ENCODE results near the gene POPDC2. TPM values are rescaled to one million over a fixed set of nuclear protein-coding genes. Genes with fewer than 3 reads are reported as not detected.

POPDC2 gene
- total RNA-seq, 2 experiments from 2014 or later: 1.3 to 2.1 TPM

DNA sequence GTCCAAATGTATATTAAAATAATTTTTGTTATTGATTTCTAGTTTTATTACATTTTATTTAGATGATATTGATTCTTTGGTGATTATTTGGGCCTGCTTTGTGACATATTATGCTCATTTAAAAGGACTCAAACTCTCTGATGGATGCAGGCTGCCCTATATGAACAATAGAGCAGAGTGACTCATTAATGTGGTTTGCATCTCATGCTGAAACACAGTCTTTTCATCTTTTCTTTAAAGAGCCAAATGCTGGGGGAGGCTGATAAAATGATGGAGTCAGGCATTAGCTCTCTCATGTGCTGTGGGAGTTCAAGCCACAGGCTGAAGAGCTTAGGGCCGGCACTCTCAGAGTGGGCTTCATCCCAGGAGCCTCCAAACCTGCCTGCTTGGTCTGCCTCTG lies 55.5 kb downstream of the POPDC2 start:
- H3K4me3 Mint-ChIP-seq: no peak overlapping the region
- H3K27me3 Mint-ChIP-seq: peaks cover 6% of the 10 kb centered on the region
- ATAC-seq (peak; percentile 77), DNase-seq (no peak)
- no peaks in the 10 kb centered on the region for H3K36me3 Mint-ChIP-seq (ENCODE audit: low read depth)
- ChIA-PET CTCF (no interaction called here), POLR2A (no interaction called here)
- TF ChIP-seq, protein P1, sequence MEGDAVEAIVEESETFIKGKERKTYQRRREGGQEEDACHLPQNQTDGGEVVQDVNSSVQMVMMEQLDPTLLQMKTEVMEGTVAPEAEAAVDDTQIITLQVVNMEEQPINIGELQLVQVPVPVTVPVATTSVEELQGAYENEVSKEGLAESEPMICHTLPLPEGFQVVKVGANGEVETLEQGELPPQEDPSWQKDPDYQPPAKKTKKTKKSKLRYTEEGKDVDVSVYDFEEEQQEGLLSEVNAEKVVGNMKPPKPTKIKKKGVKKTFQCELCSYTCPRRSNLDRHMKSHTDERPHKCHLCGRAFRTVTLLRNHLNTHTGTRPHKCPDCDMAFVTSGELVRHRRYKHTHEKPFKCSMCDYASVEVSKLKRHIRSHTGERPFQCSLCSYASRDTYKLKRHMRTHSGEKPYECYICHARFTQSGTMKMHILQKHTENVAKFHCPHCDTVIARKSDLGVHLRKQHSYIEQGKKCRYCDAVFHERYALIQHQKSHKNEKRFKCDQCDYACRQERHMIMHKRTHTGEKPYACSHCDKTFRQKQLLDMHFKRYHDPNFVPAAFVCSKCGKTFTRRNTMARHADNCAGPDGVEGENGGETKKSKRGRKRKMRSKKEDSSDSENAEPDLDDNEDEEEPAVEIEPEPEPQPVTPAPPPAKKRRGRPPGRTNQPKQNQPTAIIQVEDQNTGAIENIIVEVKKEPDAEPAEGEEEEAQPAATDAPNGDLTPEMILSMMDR (IDR thresholded peaks at IDR 0.05): no peak
- intact Hi-C loops (cut with micrococcal nuclease): no loop called here
- no peak overlapping the region for H3K27ac Mint-ChIP-seq
- H3K4me1 Mint-ChIP-seq (ENCODE audit: low read depth): peaks cover 18% of the 10 kb centered on the region
- H3K9me3 Mint-ChIP-seq: no peaks in the 10 kb centered on the region

DNA sequence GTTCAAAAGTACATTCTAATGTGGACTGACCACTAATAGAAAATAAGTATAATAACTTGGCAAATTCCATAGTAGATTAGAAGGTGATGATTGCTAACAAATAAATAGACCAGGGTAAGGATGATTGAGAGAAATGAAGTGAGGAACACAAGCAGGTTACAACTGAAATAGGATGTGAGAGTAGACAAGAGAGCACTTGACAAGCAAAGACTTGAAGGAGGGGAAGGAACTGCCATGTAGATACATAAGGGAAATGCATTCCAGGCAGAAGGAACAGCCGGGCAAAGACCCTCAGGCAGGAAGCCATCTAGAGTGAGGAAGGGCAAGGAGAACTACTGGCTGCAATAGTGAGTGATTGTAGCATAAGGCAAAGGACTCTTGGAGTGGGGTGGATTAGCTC lies 57.7 kb downstream of the POPDC2 start:
- Mint-ChIP-seq H3K9me3 (no peaks in the 10 kb centered on the region), H3K36me3 (ENCODE audit: low read depth) (no peaks in the 10 kb centered on the region), H3K27ac (no peak overlapping the region), H3K27me3 (peaks cover 1% of the 10 kb centered on the region), H3K4me3 (no peak overlapping the region), H3K4me1 (ENCODE audit: low read depth) (peaks cover 27% of the 10 kb centered on the region)
- ATAC-seq: no peak
- CTCF ChIA-PET: no interaction called here
- intact Hi-C loops (cut with micrococcal nuclease): no loop called here
- no peak for DNase-seq
- TF ChIP-seq, protein P1 (IDR thresholded peaks at IDR 0.05): no peak
- POLR2A ChIA-PET: no interaction called here

DNA sequence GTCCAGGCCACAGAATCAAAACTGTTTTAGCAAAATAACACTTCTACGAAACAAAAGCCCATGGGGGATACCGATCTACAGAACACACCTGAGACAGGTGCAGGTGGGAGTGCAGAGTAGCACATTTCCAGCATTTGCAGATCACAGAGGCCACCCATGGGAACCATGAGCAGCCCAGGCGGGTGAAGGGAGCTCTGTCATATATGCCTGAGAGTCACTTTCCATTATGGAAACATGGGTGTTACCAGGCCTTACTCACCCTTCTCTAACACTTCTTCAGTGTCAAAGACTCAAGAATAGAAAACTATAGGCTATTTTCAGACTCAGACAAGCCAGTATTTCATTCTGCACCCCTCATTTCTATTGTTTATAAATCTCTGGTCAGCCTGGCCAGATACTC lies 59.2 kb downstream of the POPDC2 start:
- DNase-seq (peak; percentile 37), ATAC-seq (peak; percentile 60)
- ChIA-PET CTCF (interaction anchor here (0.9 to 1.9 kb wide), 7 partner anchors 11 to 74 kb away, joined by 3 to 7 read pairs (median 5); no protein-coding TSS in a partner anchor), POLR2A (interaction anchor here (0.6 kb wide), 1 partner anchor 39 kb away, joined by 3 read pairs; no protein-coding TSS in a partner anchor)
- TF ChIP-seq, protein P1 (IDR thresholded peaks at IDR 0.05): no peak
- peak overlapping the region; percentile 63 for H3K27ac Mint-ChIP-seq
- no peak overlapping the region for H3K4me3 Mint-ChIP-seq
- H3K36me3 Mint-ChIP-seq (ENCODE audit: low read depth): no peaks in the 10 kb centered on the region
- peaks cover 29% of the 10 kb centered on the region for H3K4me1 Mint-ChIP-seq (ENCODE audit: low read depth)
- H3K9me3 Mint-ChIP-seq: no peaks in the 10 kb centered on the region
- no peaks in the 10 kb centered on the region for H3K27me3 Mint-ChIP-seq
- intact Hi-C loops (cut with micrococcal nuclease): no loop called here

DNA sequence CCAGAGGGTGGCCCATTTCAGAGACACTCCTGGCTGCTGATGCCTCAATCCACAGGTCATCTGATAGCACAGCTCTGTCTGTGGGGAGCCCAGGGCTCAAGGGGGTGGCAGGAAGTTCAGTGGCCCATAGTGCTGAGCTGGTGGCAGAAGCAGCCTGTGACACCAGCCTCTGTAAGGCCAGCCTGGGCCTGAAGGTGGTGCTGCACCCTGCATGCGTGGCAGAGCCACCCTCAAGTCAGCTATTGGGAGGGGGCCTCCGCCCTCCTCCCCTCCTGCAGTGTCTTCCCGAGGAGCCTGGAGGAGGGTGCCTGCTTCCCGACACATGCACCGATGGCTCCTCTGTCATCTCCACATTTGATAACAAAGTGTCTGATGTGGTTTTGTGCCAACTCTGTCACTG lies 59.7 kb downstream of the POPDC2 start:
- Mint-ChIP-seq H3K4me1 (ENCODE audit: low read depth) (peaks cover 29% of the 10 kb centered on the region), H3K36me3 (ENCODE audit: low read depth) (no peaks in the 10 kb centered on the region), H3K27ac (peak overlapping the region; percentile 63), H3K9me3 (no peaks in the 10 kb centered on the region), H3K27me3 (no peaks in the 10 kb centered on the region), H3K4me3 (no peak overlapping the region)
- ATAC-seq (peak; percentile 77), DNase-seq (peak; percentile 53)
- TF ChIP-seq, protein P1 (IDR thresholded peaks at IDR 0.05): peak; percentile 32
- ChIA-PET POLR2A (interaction anchor here (0.6 kb wide), 1 partner anchor 39 kb away, joined by 3 read pairs; no protein-coding TSS in a partner anchor), CTCF (interaction anchor here (0.6 to 1.9 kb wide), 11 partner anchors 9 to 101 kb away, joined by 3 to 7 read pairs (median 3); no protein-coding TSS in a partner anchor)
- intact Hi-C loops (cut with micrococcal nuclease): no loop called here

DNA sequence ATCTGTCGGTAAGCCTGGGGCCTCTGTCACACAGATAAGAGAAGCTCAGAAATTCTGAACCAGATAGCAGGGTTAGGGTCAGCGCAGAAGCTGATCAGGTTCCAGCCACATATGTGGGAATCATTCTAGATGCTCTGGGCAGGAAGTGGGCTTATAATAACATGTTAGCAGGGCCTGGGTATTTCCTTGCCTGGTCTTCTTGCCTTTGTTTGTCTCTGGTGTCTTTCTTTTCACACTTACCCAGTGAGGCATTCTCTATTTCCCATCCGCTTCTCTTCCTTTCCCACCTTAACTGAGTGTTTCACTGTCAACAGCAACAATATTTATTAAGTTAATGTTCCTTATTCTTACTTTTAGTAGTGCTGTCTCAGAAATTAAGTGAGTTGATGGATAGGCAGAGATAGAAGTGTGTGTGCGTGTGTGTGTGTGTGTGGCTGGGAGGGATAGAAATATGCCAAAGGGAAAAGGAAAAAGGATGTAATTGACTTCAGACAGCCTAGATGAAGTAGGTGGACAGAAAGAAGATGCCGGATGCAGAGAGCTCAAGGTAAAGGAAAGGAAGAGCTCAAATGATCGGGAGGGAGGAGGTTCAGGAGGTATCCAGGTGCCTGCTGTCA lies 60.7 kb downstream of the POPDC2 start:
- ChIA-PET CTCF (interaction anchor here (0.7 to 1.9 kb wide), 3 partner anchors 8 to 30 kb away, joined by 3 to 6 read pairs (median 3); no protein-coding TSS in a partner anchor), POLR2A (interaction anchor here (0.8 to 1.0 kb wide), 2 partner anchors 18 to 77 kb away, joined by 3 read pairs; no protein-coding TSS in a partner anchor)
- H3K27ac Mint-ChIP-seq: peak overlapping the region; percentile 63
- no peak for DNase-seq
- H3K9me3 Mint-ChIP-seq: no peaks in the 10 kb centered on the region
- TF ChIP-seq, protein P1 (IDR thresholded peaks at IDR 0.05): no peak
- intact Hi-C loops (cut with micrococcal nuclease): no loop called here
- no peak for ATAC-seq
- H3K27me3 Mint-ChIP-seq: no peaks in the 10 kb centered on the region
- H3K4me3 Mint-ChIP-seq: no peak overlapping the region
- H3K4me1 Mint-ChIP-seq (ENCODE audit: low read depth): peaks cover 23% of the 10 kb centered on the region
- H3K36me3 Mint-ChIP-seq (ENCODE audit: low read depth): no peaks in the 10 kb centered on the region
